Femur (tissue), 1 donor: ENCODE results near the gene NPBWR2.

Experiments
- DNase-seq: peaks from one replicate; pipeline ENCODE4 v3.0.0-alpha.2; 2017

NPBWR2 gene

DNA sequence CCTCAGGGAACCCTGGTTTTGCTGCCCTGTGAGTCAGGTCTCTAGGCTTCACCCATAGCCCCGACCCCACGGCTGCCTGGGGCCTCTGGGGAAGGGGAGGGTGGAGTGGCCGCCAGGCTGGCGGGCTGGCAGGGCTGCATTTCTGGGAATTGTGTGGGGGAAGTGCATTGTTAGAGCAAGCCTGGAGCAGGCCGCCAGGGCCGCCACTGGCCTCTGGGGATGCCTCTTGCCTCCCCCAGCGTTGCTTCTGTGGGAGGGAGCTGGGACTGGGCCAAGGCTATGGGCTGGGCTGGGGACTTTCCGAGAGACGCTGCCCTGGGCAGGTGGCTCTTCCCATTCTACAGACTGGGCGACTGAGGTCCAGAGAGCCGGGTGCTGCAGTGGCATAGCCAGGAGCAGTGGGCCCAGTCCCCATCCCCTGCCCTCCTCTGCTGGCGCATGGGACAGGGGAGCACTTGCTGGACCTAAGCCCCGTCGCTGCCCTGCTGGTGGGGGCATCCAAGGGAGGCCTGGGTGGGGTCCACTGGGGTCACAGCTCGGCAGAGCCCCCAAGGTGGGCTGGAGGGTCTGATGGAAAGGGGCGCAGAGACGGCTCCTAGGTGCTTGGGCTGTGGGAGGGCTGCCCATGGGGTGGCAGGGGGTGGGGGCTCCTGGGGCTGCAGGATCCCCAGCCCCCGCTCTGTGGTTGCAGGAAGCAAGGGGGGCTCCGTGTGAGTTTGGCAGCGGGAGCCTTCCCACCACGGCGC, 51.3 kb downstream of the NPBWR2 start:
- DNase-seq: peak; percentile 68

DNA sequence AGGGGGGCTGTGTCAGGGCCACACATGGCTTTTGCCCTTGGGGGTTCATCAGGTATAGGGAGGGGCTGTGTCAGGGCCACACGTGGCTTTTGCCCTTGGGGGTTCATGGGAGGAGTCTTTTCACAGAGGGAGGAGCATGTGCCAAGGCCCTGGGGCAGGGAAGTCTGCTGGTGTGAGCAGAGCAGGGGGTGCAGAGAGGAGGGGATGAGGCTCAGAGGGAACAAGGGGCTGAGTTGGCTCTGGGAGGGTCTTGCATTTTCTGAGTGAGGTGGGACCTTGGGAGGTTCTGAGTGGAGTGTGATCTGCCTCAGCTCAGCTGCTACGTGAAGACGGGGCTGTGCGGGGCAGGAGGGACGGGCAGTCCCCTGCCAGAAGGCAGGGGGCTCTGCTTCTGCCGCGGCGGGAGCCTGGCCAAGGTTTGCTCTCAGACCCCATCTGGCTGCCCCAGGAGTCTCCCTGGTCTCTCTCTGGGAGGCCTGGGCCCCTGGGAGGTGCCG, 51.9 kb downstream of the NPBWR2 start:
- no peak for DNase-seq

DNA sequence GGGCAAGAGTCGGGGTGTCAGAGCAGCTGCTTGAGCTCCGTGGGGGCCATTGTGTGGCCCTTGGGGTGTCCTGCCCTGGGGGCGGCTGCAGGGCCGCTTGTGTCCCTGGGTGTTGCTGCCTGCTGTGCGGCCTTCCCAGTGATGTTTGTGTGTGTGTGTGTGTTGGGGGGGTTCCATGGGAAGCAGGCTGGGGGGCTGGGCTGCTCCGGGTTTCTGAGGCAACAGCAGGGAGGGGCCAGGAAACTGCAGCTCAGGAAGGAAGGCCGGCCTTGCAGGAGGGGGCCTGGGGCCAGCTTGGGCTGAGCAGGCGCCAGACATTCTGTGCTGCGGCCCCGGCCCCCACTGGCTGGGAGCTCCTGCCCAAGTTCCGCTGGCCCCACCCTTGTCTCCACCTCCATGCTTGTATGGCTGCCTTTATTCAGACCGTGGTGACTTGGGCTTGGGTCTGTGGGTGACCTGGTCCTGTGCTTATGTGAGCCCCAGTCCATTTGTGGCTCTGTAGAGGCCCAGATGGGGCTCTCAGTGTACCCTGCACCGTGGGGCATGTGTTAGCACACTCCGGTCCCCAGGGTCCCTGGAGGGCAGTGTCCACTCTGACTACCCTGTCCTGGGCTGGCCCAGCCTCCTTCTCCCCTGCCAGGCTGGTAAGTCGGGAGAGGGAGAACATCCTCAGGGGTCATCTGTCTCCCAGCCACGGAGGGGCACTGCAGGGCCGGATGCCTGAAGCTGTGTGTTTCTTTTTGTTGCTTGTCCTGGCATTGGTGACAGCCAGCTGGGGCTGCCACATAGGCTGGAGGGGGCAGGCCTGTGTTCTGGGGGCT, 53.3 kb downstream of the NPBWR2 start:
- peak; percentile 85 for DNase-seq
